OCI-LY1 (cell line): ENCODE data around the gene SCN8A.

Source experiments
- EZH2 ChIP-seq: fragments of 200-600 bp; sonication (generic), shearing (Covaris generic); IDR thresholded peaks from 2 replicates; pipeline ENCODE4 v1.8.0; 2017; ENCODE audit warnings: borderline replicate concordance, mixed run types, mild to moderate bottlenecking, antibody characterized with exemption, low read length, moderate library complexity, mixed read lengths
- TF ChIP-seq, protein P1 (sequence below): fragments of 200-600 bp; sonication (generic), shearing (Covaris generic); IDR thresholded peaks from 2 replicates; pipeline ENCODE4 v1.5.1; 2017; ENCODE audit warnings: mild to moderate bottlenecking, antibody characterized with exemption, low read length, moderate library complexity, mixed read lengths

DNA sequence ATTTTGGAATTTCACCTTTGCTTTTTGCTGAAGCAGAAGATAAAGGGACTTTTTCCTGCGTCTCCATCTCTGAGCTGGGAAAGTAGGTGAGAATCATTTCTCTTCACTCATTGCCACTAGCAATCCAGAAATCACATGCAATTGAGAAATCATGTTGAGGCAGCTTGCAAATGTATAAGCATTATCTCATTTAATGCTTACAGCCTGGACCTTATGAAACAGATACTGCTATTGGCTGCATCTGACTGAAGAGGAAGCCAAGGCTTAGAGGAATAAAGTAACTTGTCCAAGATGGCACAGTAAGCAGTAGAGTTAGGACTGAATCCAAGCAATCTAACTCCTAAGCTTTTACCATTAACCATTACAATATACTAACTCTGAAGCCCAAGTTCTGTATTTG is 135.1 kb downstream of the SCN8A start:
- TF ChIP-seq, protein P1, sequence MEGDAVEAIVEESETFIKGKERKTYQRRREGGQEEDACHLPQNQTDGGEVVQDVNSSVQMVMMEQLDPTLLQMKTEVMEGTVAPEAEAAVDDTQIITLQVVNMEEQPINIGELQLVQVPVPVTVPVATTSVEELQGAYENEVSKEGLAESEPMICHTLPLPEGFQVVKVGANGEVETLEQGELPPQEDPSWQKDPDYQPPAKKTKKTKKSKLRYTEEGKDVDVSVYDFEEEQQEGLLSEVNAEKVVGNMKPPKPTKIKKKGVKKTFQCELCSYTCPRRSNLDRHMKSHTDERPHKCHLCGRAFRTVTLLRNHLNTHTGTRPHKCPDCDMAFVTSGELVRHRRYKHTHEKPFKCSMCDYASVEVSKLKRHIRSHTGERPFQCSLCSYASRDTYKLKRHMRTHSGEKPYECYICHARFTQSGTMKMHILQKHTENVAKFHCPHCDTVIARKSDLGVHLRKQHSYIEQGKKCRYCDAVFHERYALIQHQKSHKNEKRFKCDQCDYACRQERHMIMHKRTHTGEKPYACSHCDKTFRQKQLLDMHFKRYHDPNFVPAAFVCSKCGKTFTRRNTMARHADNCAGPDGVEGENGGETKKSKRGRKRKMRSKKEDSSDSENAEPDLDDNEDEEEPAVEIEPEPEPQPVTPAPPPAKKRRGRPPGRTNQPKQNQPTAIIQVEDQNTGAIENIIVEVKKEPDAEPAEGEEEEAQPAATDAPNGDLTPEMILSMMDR, result no peak
- TF ChIP-seq EZH2, result no peak
